ENCODE measurements around the gene TPK1.

DNA sequence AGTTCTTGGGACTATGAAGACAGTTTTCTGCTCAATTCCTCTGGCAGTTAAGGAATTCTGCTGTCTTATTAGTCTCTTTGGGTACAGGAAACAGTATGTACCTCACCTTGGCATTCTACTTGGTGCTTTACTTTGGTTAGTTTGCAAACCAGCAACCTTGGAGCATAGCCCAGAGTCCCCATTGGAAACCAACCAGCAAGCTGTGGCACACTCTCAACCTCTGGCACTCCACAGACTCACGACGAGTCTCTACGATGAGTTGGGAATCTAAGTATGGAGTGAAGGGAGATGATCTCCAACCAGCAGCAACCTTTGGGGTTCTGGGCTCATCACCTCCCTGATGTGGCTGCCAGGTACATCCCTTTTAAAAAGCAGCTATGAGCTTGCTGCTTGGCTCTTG, 43.8 kb downstream of the TPK1 start:
- no peak for TF ChIP-seq POLR2A (IDR thresholded peaks at IDR 0.05)
- TF ChIP-seq CTCF (IDR thresholded peaks at IDR 0.05) = no peak

Measured in gastroesophageal sphincter (tissue), 3 donors.